SK-N-SH treated with all-trans-retinoic acid at 6 μM for 48 hours (cell line): Measurements from ENCODE around the gene CYB5B.
"Not testable (repeated sequence)": the region's sequence is repeated elsewhere in the genome, so short reads cannot be mapped to it uniquely, and the experiment has no call there.

Experiments
- ATAC-seq: fragments of 200-7000 bp; cut with Tn5 transposase; 3 replicates; pipeline ENCODE4 v1.9.1; 2020; ENCODE audit warnings: mild to moderate bottlenecking, moderate library complexity
- ARNTL ChIP-seq: fragments of 450-650 bp; formaldehyde crosslinking; IDR thresholded peaks from 2 replicates; pipeline ENCODE4 v1.5.0; 2020; ENCODE audit warnings: low read depth, mild to moderate bottlenecking, moderate library complexity, borderline replicate concordance
- CSDC2 ChIP-seq: fragments of 250-450 bp; sonication (Bioruptor Pico); IDR thresholded peaks from 2 replicates; pipeline ENCODE4 v1.5.0; 2020; ENCODE audit warnings: mild to moderate bottlenecking, moderate library complexity
- CSRNP3 ChIP-seq: fragments of 250-450 bp; sonication (Bioruptor Pico); IDR thresholded peaks from 2 replicates; pipeline ENCODE4 v1.5.1; 2021; ENCODE audit warnings: mild to moderate bottlenecking, moderate library complexity
- GLIS3 ChIP-seq: fragments of 250-450 bp; sonication (Bioruptor Pico); IDR thresholded peaks from 2 replicates; pipeline ENCODE4 v1.5.0; 2020; ENCODE audit warnings: mild to moderate bottlenecking, moderate library complexity
- ISL1 ChIP-seq: fragments of 250-450 bp; sonication (Bioruptor Pico); IDR thresholded peaks from 2 replicates; pipeline ENCODE4 v2.1.2; 2022; ENCODE audit warnings: mild to moderate bottlenecking, moderate library complexity
- OSR1 ChIP-seq: fragments of 250-450 bp; sonication (Bioruptor Pico); IDR thresholded peaks from 2 replicates; pipeline ENCODE4 v1.8.0; 2022; ENCODE audit warnings: moderate library complexity, mild to moderate bottlenecking, inconsistent platforms
- PATZ1 ChIP-seq: fragments of 250-450 bp; sonication (Bioruptor Pico); IDR thresholded peaks from 2 replicates; pipeline ENCODE4 v1.8.0; 2020; ENCODE audit warnings: mild to moderate bottlenecking, moderate library complexity, borderline replicate concordance
- POU6F1 ChIP-seq: fragments of 250-450 bp; sonication (Bioruptor Pico); IDR thresholded peaks from 2 replicates; pipeline ENCODE4 v1.8.0; 2021; ENCODE audit warnings: low read depth, mild to moderate bottlenecking, moderate library complexity, borderline replicate concordance
- PPARA ChIP-seq: fragments of 250-450 bp; sonication (Bioruptor Pico); IDR thresholded peaks from 2 replicates; pipeline ENCODE4 v1.5.0; 2020; ENCODE audit warnings: mild to moderate bottlenecking, borderline replicate concordance
- RARB ChIP-seq: fragments of 250-450 bp; sonication (Bioruptor Pico); IDR thresholded peaks from 2 replicates; pipeline ENCODE4 v1.8.0; 2021; ENCODE audit warnings: mild to moderate bottlenecking, moderate library complexity
- SNAI2 ChIP-seq: fragments of 250-450 bp; sonication (Bioruptor Pico); IDR thresholded peaks from 2 replicates; pipeline ENCODE4 v1.5.0; 2020; ENCODE audit warnings: mild to moderate bottlenecking, moderate library complexity
- TCF4 ChIP-seq: fragments of 250-450 bp; sonication (Bioruptor Pico); IDR thresholded peaks from 2 replicates; pipeline ENCODE4 v1.8.0; 2021; ENCODE audit warnings: mild to moderate bottlenecking, moderate library complexity, borderline replicate concordance
- TOX ChIP-seq: fragments of 250-450 bp; sonication (Bioruptor Pico); IDR thresholded peaks from 2 replicates; pipeline ENCODE4 v1.8.0; 2021; ENCODE audit warnings: mild to moderate bottlenecking, moderate library complexity, borderline replicate concordance
- TSHZ2 ChIP-seq: fragments of 250-450 bp; sonication (Bioruptor Pico); IDR thresholded peaks from 2 replicates; pipeline ENCODE4 v1.5.0; 2020; ENCODE audit warnings: mild to moderate bottlenecking, moderate library complexity
- ZC3H10 ChIP-seq: fragments of 250-450 bp; sonication (Bioruptor Pico); IDR thresholded peaks from 2 replicates; pipeline ENCODE4 v1.5.1; 2021; ENCODE audit warnings: mild to moderate bottlenecking, moderate library complexity
- ZFP3 ChIP-seq: fragments of 250-450 bp; sonication (Bioruptor Pico); IDR thresholded peaks from 2 replicates; pipeline ENCODE4 v1.5.0; 2020; ENCODE audit warnings: mild to moderate bottlenecking, moderate library complexity
- ZNF70 ChIP-seq: fragments of 450-650 bp; formaldehyde crosslinking; IDR thresholded peaks from 2 replicates; pipeline ENCODE4 v1.5.0; 2020; ENCODE audit warnings: mild to moderate bottlenecking, moderate library complexity
- ZNF8 ChIP-seq: fragments of 450-650 bp; formaldehyde crosslinking; IDR thresholded peaks from 2 replicates; pipeline ENCODE4 v1.5.0; 2020; ENCODE audit warnings: mild to moderate bottlenecking, moderate library complexity

CYB5B gene

GRCh38 chr16:69440250-69440649, 15.8 kb downstream of the CYB5B start (continued):
- TF ChIP-seq CSDC2 (CRISPR knock-in tag), result no peak
- TF ChIP-seq ZNF70 (CRISPR knock-in tag), result no peak
- TF ChIP-seq TSHZ2, result no peak
- no peak for TF ChIP-seq ZFP3 (CRISPR knock-in tag)

- not testable (repeated sequence) for ATAC-seq
Measured at GRCh38 chr16:69441030-69441429, 16.6 kb downstream of the CYB5B start.

- peak; percentile 69 for ATAC-seq
- TF ChIP-seq ZNF70 (CRISPR knock-in tag) (no peak), SNAI2 (CRISPR knock-in tag) (no peak), PPARA (CRISPR knock-in tag) (no peak), ISL1 (CRISPR knock-in tag) (no peak), TCF4 (no peak), GLIS3 (no peak), ZC3H10 (CRISPR knock-in tag) (no peak), ZFP3 (CRISPR knock-in tag) (no peak), TOX (no peak), OSR1 (CRISPR knock-in tag) (no peak), POU6F1 (CRISPR knock-in tag) (no peak), CSDC2 (CRISPR knock-in tag) (no peak), RARB (CRISPR knock-in tag) (no peak), TSHZ2 (no peak)
Measured at GRCh38 chr16:69443927-69444631, 19.7 kb downstream of the CYB5B start.

- ATAC-seq, result no peak
- TF ChIP-seq POU6F1 (CRISPR knock-in tag) (no peak), PATZ1 (CRISPR knock-in tag) (no peak), ZNF70 (CRISPR knock-in tag) (no peak), CSDC2 (CRISPR knock-in tag) (no peak), OSR1 (CRISPR knock-in tag) (no peak), ZC3H10 (CRISPR knock-in tag) (no peak), ZNF8 (CRISPR knock-in tag) (no peak), SNAI2 (CRISPR knock-in tag) (no peak), CSRNP3 (CRISPR knock-in tag) (no peak), TSHZ2 (no peak), TOX (no peak), ARNTL (CRISPR knock-in tag) (no peak)
Measured at GRCh38 chr16:69444873-69445517, 20.6 kb downstream of the CYB5B start.
